ENCODE measurements around the gene NLRP3. TPM values are rescaled to one million over a fixed set of nuclear protein-coding genes. Genes with fewer than 3 reads are reported as not detected.

The NLRP3 gene
- total RNA-seq, 1 donor from 2014 or later: 0.44 TPM

GRCh38 chr1:247445526-247446356, 29.8 kb downstream of the NLRP3 start:
- no peak for DNase-seq
- Mint-ChIP-seq H3K9me3 (peaks cover 3% of the 10 kb centered on the region), H3K4me3 (no peak overlapping the region), H3K27me3 (no peaks in the 10 kb centered on the region), H3K27ac (no peak overlapping the region), H3K36me3 (ENCODE audit: low read depth) (no peaks in the 10 kb centered on the region), H3K4me1 (peaks cover 12% of the 10 kb centered on the region)
- TF ChIP-seq CTCF (IDR thresholded peaks at IDR 0.05): no peak
- ChIA-PET CTCF (no interaction called here), POLR2A (no interaction called here)
- no peak for ATAC-seq (ENCODE audit: low read depth)
- intact Hi-C loops (cut with micrococcal nuclease): no loop called here

DNA sequence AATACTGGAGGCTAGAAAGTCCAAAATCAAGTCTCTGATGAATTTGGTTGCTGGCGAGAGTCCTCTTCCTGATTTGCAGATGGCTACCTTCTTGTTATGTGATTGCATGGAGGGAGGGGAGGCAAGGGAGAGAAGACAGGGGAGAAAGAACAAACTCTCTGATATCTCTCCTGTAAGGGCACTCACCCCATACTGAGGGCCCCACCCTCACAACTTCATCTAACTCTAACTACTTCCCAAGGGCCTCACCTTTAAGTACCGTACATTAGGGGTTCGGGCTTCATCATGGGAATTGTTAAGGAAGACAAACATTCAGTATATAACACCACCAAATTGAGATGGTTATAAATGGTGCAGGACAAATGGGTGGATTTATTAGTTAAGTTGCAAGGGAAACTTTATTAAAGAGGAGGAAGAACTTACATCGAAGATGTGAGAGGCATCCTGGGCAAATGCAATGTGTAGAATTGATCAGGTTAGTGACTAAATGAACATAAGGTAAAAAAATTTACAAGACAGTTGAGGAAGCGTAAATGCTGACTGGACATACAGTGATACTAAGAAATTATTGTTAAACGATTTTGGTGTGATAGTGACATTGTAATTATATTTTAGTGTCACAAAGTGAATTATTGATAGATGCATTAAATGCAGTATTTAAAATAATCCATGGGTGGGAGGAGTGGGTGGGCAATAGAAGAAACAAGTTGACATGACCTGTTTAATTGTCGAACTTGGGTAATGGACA, 31.4 kb downstream of the NLRP3 start:
- intact Hi-C loops (cut with micrococcal nuclease): no loop called here
- H3K4me1 Mint-ChIP-seq: no peaks in the 10 kb centered on the region
- ATAC-seq (ENCODE audit: low read depth): no peak
- no peaks in the 10 kb centered on the region for H3K36me3 Mint-ChIP-seq (ENCODE audit: low read depth)
- ChIA-PET POLR2A (interaction anchor here (0.6 to 1.0 kb wide), 4 partner anchors 27 to 62 kb away, joined by 3 to 5 read pairs (median 4); partner anchors contain the start of gene NLRP3), CTCF (interaction anchor here (1.3 kb wide), 1 partner anchor 75 kb away, joined by 5 read pairs; no protein-coding TSS in a partner anchor)
- peaks cover 3% of the 10 kb centered on the region for H3K9me3 Mint-ChIP-seq
- no peak for DNase-seq
- peak overlapping the region; percentile 61 for H3K4me3 Mint-ChIP-seq
- no peaks in the 10 kb centered on the region for H3K27me3 Mint-ChIP-seq
- TF ChIP-seq CTCF (IDR thresholded peaks at IDR 0.05): no peak
- H3K27ac Mint-ChIP-seq: no peak overlapping the region

DNA sequence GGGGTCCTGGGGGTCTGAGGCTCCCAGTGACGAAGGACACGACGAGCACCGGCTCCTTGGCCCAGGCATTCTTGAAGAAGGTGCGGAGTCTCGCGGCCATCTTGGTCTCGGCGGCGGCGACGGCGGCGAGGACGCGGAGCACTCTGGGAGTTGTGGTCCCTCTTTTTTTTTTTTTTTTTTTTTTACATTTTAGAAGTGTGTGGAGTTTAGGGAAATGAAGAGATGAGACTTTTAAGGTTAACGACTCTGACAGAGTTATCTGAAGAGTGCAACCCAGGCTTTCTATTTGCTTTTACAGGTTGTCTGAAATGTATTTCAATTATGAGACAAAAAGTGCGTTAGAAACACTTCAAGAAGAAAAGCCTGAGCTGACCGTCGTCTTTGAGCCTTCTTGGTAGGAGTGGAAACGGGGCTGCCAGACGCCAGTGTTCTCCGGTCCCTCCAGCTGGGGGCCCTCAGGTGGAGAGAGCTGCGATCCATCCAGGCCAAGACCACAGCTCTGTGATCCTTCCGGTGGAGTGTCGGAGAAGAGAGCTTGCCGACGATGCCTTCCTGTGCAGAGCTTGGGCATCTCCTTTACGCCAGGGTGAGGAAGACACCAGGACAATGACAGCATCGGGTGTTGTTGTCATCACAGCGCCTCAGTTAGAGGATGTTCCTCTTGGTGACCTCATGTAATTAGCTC, 32.3 kb downstream of the NLRP3 start:
- H3K4me1 Mint-ChIP-seq: no peaks in the 10 kb centered on the region
- ChIA-PET CTCF (interaction anchor here (1.3 kb wide), 1 partner anchor 76 kb away, joined by 5 read pairs; no protein-coding TSS in a partner anchor), POLR2A (interaction anchor here (0.6 to 1.6 kb wide), 4 partner anchors 8 to 58 kb away, joined by 5 to 6 read pairs (median 5); partner anchors contain the start of gene NLRP3)
- peaks cover 1% of the 10 kb centered on the region for H3K27me3 Mint-ChIP-seq
- ATAC-seq (ENCODE audit: low read depth) (peak; percentile 70), DNase-seq (no peak)
- H3K9me3 Mint-ChIP-seq: peaks cover 3% of the 10 kb centered on the region
- intact Hi-C loops (cut with micrococcal nuclease): no loop called here
- peak overlapping the region; percentile 47 for H3K27ac Mint-ChIP-seq
- TF ChIP-seq CTCF (IDR thresholded peaks at IDR 0.05): no peak
- H3K4me3 Mint-ChIP-seq: peak overlapping the region; percentile 61
- no peaks in the 10 kb centered on the region for H3K36me3 Mint-ChIP-seq (ENCODE audit: low read depth)

DNA sequence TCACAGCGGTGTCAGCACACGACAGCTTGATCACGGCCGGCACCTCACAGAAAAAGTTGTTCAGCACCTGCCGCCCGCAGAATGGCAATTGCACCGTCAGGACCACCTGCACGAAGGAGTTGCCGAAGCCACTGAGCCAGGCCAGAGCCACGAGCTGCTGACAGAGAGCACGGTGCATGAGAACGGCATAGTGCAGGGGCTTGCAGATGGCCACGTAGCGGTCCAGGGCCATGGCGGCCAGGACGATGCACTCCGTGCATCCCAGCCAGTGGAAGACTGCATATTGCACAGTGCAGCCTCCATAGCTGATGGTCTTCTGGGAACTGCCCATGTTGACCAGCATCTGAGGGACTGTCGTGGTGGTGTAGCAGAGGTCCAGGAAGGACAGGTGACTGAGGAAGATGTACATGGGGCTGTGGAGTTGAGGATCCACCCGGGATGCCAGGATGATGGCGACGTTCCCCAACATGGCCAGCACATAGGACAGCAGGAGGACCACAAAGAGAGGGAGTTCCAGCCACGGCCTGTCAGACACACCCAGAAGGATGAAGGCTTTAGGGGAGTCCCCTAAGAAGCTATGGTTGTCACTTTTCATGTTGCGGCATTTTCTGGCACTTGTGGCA, 35.5 kb downstream of the NLRP3 start:
- no peaks in the 10 kb centered on the region for H3K36me3 Mint-ChIP-seq (ENCODE audit: low read depth)
- peaks cover 3% of the 10 kb centered on the region for H3K9me3 Mint-ChIP-seq
- H3K27me3 Mint-ChIP-seq: peaks cover 8% of the 10 kb centered on the region
- DNase-seq: no peak
- intact Hi-C loops (cut with micrococcal nuclease): no loop called here
- no peak overlapping the region for H3K27ac Mint-ChIP-seq
- H3K4me1 Mint-ChIP-seq: no peaks in the 10 kb centered on the region
- no peak overlapping the region for H3K4me3 Mint-ChIP-seq
- CTCF ChIA-PET: no interaction called here
- TF ChIP-seq CTCF (IDR thresholded peaks at IDR 0.05): no peak
- ATAC-seq (ENCODE audit: low read depth): no peak
- POLR2A ChIA-PET: no interaction called here

Measured in activated B cell treated with CpG ODN at 0.5 μM for 24 hours (primary cell).